ENCODE data around the gene PRXL2B. TPM values are rescaled to one million over a fixed set of nuclear protein-coding genes. Genes with fewer than 3 reads are reported as not detected.

Gene PRXL2B
- total and polyA plus RNA-seq, 2 experiments from 2014 or later: 25.5 to 44.0 TPM

GRCh38 chr1:2561446-2561845 lies 25.1 kb upstream of the PRXL2B start:
- no peak overlapping the region for H3K27ac ChIP-seq (ENCODE audit: low read depth)
- no peaks in the 10 kb centered on the region for H3K79me2 ChIP-seq (replicated peaks; ENCODE audit: insufficient read depth)
- Mint-ChIP-seq H3K27ac (no peak overlapping the region), H3K9me3 (no peaks in the 10 kb centered on the region), H3K27me3 (ENCODE audit: insufficient read depth, low read depth, poor library complexity) (peaks cover 13% of the 10 kb centered on the region), H3K36me3 (ENCODE audit: low read depth) (no peaks in the 10 kb centered on the region; the same call in 2 of the 3 replicates), H3K4me3 (no peak overlapping the region), H3K4me1 (peaks cover 5% of the 10 kb centered on the region)
- no peaks in the 10 kb centered on the region for H3K27me3 ChIP-seq (ENCODE audit: insufficient read depth)
- H3K36me3 ChIP-seq (ENCODE audit: insufficient read depth): no peaks in the 10 kb centered on the region
- H3K4me1 ChIP-seq (ENCODE audit: insufficient read depth): no peaks in the 10 kb centered on the region
- no peak for ATAC-seq
- H2AFZ ChIP-seq: no peak overlapping the region
- no peaks in the 10 kb centered on the region for H4K20me1 ChIP-seq (replicated peaks; ENCODE audit: insufficient read depth)
- no peak overlapping the region for H3K4me2 ChIP-seq
- TF ChIP-seq ZNF331 (CRISPR knock-in tag; IDR thresholded peaks at IDR 0.05; ENCODE audit: low read depth) (no peak), POLR2AphosphoS5 (IDR thresholded peaks at IDR 0.05; ENCODE audit: low read depth) (no peak), STAT1 (IDR thresholded peaks at IDR 0.05; ENCODE audit: unreplicated experiment) (no peak), ZNF114 (CRISPR knock-in tag; IDR thresholded peaks at IDR 0.05) (no peak), ZNF462 (CRISPR knock-in tag; IDR thresholded peaks at IDR 0.05) (no peak), CREB1 (CRISPR knock-in tag; IDR thresholded peaks at IDR 0.05; ENCODE audit: low read depth) (no peak), NANOG (IDR thresholded peaks at IDR 0.05; ENCODE audit: borderline replicate concordance) (no peak), EZH2 (IDR thresholded peaks at IDR 0.05; ENCODE audit: low read depth, unreplicated experiment) (no peak)
- TF ChIP-seq, protein P1, sequence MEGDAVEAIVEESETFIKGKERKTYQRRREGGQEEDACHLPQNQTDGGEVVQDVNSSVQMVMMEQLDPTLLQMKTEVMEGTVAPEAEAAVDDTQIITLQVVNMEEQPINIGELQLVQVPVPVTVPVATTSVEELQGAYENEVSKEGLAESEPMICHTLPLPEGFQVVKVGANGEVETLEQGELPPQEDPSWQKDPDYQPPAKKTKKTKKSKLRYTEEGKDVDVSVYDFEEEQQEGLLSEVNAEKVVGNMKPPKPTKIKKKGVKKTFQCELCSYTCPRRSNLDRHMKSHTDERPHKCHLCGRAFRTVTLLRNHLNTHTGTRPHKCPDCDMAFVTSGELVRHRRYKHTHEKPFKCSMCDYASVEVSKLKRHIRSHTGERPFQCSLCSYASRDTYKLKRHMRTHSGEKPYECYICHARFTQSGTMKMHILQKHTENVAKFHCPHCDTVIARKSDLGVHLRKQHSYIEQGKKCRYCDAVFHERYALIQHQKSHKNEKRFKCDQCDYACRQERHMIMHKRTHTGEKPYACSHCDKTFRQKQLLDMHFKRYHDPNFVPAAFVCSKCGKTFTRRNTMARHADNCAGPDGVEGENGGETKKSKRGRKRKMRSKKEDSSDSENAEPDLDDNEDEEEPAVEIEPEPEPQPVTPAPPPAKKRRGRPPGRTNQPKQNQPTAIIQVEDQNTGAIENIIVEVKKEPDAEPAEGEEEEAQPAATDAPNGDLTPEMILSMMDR (conservative IDR thresholded peaks at IDR 0.05; ENCODE audit: low read depth in 2 of 2): no peak
- TF ChIP-seq, protein P2, sequence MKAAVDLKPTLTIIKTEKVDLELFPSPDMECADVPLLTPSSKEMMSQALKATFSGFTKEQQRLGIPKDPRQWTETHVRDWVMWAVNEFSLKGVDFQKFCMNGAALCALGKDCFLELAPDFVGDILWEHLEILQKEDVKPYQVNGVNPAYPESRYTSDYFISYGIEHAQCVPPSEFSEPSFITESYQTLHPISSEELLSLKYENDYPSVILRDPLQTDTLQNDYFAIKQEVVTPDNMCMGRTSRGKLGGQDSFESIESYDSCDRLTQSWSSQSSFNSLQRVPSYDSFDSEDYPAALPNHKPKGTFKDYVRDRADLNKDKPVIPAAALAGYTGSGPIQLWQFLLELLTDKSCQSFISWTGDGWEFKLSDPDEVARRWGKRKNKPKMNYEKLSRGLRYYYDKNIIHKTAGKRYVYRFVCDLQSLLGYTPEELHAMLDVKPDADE (IDR thresholded peaks at IDR 0.05): no peak
- H3K9me2 ChIP-seq (ENCODE audit: insufficient read depth): no peaks in the 10 kb centered on the region
- H3K4me3 ChIP-seq: no peak overlapping the region
- DNase-seq (ENCODE audit: low spot score): no peak
- H3F3A ChIP-seq (replicated peaks; ENCODE audit: low read depth): no peaks in the 10 kb centered on the region
